Measurements from ENCODE around the gene MRPS2.
"Not testable (repeated sequence)": the region's sequence is repeated elsewhere in the genome, so short reads cannot be mapped to it uniquely, and the experiment has no call there.

The MRPS2 gene

GRCh38 chr9:135508211-135508820 is 7.8 kb downstream of the MRPS2 start:
- no peak for TF ChIP-seq CTCF (IDR thresholded peaks at IDR 0.05; ENCODE audit: low read depth, low read length, missing control alignments)
- Histone ChIP-seq H3K27me3 (replicated peaks) (no peaks in the 10 kb centered on the region), H3K36me3 (replicated peaks) (peaks cover 18% of the 10 kb centered on the region), H3K27ac (no peak overlapping the region), H3K4me3 (ENCODE audit: low read depth, low read length) (no peak overlapping the region)
- DNase-seq = no peak
- in situ Hi-C loops (cut with HindIII; ENCODE audit: low pct_ligation_motif_present, low sequenced_read_pairs) = no loop called here

- H3K4me3 ChIP-seq (ENCODE audit: low read depth, low read length) = no peak overlapping the region
- TF ChIP-seq CTCF (IDR thresholded peaks at IDR 0.05; ENCODE audit: low read depth, low read length, missing control alignments) = no peak
- in situ Hi-C loops (cut with HindIII; ENCODE audit: low pct_ligation_motif_present, low sequenced_read_pairs) = no loop called here
- H3K36me3 ChIP-seq (replicated peaks) = peaks cover 7% of the 10 kb centered on the region
- H3K27ac ChIP-seq = no peak overlapping the region
- DNase-seq = no peak
- H3K27me3 ChIP-seq (replicated peaks) = no peaks in the 10 kb centered on the region
These were observed 9.0 kb downstream of the MRPS2 start for GRCh38 chr9:135509458-135509857.

GRCh38 chr9:135512241-135512603 is 11.7 kb downstream of the MRPS2 start:
- TF ChIP-seq CTCF (IDR thresholded peaks at IDR 0.05; ENCODE audit: low read depth, low read length, missing control alignments) = no peak
- Histone ChIP-seq H3K4me3 (ENCODE audit: low read depth, low read length) (no peak overlapping the region), H3K27ac (no peak overlapping the region), H3K27me3 (replicated peaks) (no peaks in the 10 kb centered on the region), H3K36me3 (replicated peaks) (no peaks in the 10 kb centered on the region)
- in situ Hi-C loops (cut with HindIII; ENCODE audit: low pct_ligation_motif_present, low sequenced_read_pairs) = no loop called here
- DNase-seq = no peak

- no peak for DNase-seq
- H3K27ac ChIP-seq = no peak overlapping the region
- in situ Hi-C loops (cut with HindIII; ENCODE audit: low pct_ligation_motif_present, low sequenced_read_pairs) = no loop called here
- no peak for TF ChIP-seq CTCF (IDR thresholded peaks at IDR 0.05; ENCODE audit: low read depth, low read length, missing control alignments)
- H3K36me3 ChIP-seq (replicated peaks) = no peaks in the 10 kb centered on the region
- H3K4me3 ChIP-seq (ENCODE audit: low read depth, low read length) = no peak overlapping the region
- no peaks in the 10 kb centered on the region for H3K27me3 ChIP-seq (replicated peaks)
These were observed 12.4 kb downstream of the MRPS2 start for GRCh38 chr9:135512904-135513303.

GRCh38 chr9:135513351-135513846 is 12.9 kb downstream of the MRPS2 start:
- Histone ChIP-seq H3K4me3 (ENCODE audit: low read depth, low read length) (no peak overlapping the region), H3K27me3 (replicated peaks) (no peaks in the 10 kb centered on the region), H3K27ac (no peak overlapping the region), H3K36me3 (replicated peaks) (no peaks in the 10 kb centered on the region)
- DNase-seq = no peak
- in situ Hi-C loops (cut with HindIII; ENCODE audit: low pct_ligation_motif_present, low sequenced_read_pairs) = no loop called here
- TF ChIP-seq CTCF (IDR thresholded peaks at IDR 0.05; ENCODE audit: low read depth, low read length, missing control alignments) = no peak

GRCh38 chr9:135513906-135514305 is 13.4 kb downstream of the MRPS2 start:
- in situ Hi-C loops (cut with HindIII; ENCODE audit: low pct_ligation_motif_present, low sequenced_read_pairs); DNase-seq; H3K4me3 ChIP-seq (ENCODE audit: low read depth, low read length); H3K27me3 ChIP-seq (replicated peaks); H3K36me3 ChIP-seq (replicated peaks); H3K27ac ChIP-seq: not testable (repeated sequence)

All from brain microvascular endothelial cell (primary cell).